WTC11 (cell line): ENCODE results near the gene MSI2. TPM values are rescaled to one million over a fixed set of nuclear protein-coding genes. Genes with fewer than 3 reads are reported as not detected.

ENCODE experiments used
- ATAC-seq: fragments of 200-7000 bp; cut with Tn5 transposase; 2 replicates; pipeline ENCODE4 v1.10.0; 2021; ENCODE audit warnings: mild to moderate bottlenecking, moderate library complexity
- CTCF ChIA-PET: fragments of 300-600 bp; sonication (Branson Sonifier 250); formaldehyde crosslinking; loops from one replicate; lab custom pipeline; 2021; ENCODE audit warnings: antibody characterized with exemption; lab: Charles Lee
- POLR2A ChIA-PET: fragments of 350-600 bp; sonication (Branson Sonifier 250); formaldehyde crosslinking; loops from one replicate; lab custom pipeline; 2021; ENCODE audit warnings: antibody characterized with exemption; lab: Charles Lee
- DNase-seq: peaks from one replicate; pipeline ENCODE4 v3.0.0; 2021; ENCODE audit warnings: low spot score
- H3K27ac Mint-ChIP-seq: 2 replicates; pipeline ENCODE4 v1.8.0; 2021; ENCODE audit warnings: mixed read lengths
- H3K27me3 Mint-ChIP-seq: 2 replicates; pipeline ENCODE4 v1.8.0; 2021; ENCODE audit warnings: low read depth, mild to moderate bottlenecking, moderate library complexity, mixed read lengths
- H3K36me3 Mint-ChIP-seq: 2 replicates; pipeline ENCODE4 v1.8.0; 2021; ENCODE audit warnings: mixed read lengths
- H3K4me1 Mint-ChIP-seq: 2 replicates; pipeline ENCODE4 v1.8.0; 2022; ENCODE audit warnings: mixed read lengths
- H3K4me3 Mint-ChIP-seq: 2 replicates; pipeline ENCODE4 v1.8.0; 2021; ENCODE audit warnings: mild to moderate bottlenecking, moderate library complexity, mixed read lengths
- H3K9me3 Mint-ChIP-seq: 2 replicates; pipeline ENCODE4 v1.8.0; 2021; ENCODE audit warnings: mixed read lengths
- ATF6 ChIP-seq: sonication (generic); formaldehyde crosslinking; IDR thresholded peaks from 2 replicates; pipeline ENCODE4 v1.8.1; 2023; ENCODE audit warnings: mild to moderate bottlenecking, missing genetic modification reagents
- CBFB ChIP-seq: sonication (generic); formaldehyde crosslinking; IDR thresholded peaks from 2 replicates; pipeline ENCODE4 v1.8.1; 2022; ENCODE audit warnings: mild to moderate bottlenecking, low read depth, missing genetic modification reagents
- CREB1 ChIP-seq: sonication (generic); formaldehyde crosslinking; IDR thresholded peaks from 2 replicates; pipeline ENCODE4 v1.8.0; 2023; ENCODE audit warnings: mild to moderate bottlenecking, missing genetic modification reagents
- FOXP1 ChIP-seq: sonication (generic); formaldehyde crosslinking; IDR thresholded peaks from 2 replicates; pipeline ENCODE4 v1.8.0; 2022; ENCODE audit warnings: missing genetic modification reagents, mild to moderate bottlenecking, moderate library complexity, borderline replicate concordance
- FOXP4 ChIP-seq: sonication (generic); formaldehyde crosslinking; IDR thresholded peaks from 2 replicates; pipeline ENCODE4 v1.8.0; 2022; ENCODE audit warnings: mild to moderate bottlenecking, missing genetic modification reagents
- GABPB1 ChIP-seq: sonication (generic); formaldehyde crosslinking; IDR thresholded peaks from 2 replicates; pipeline ENCODE4 v1.8.1; 2023; ENCODE audit warnings: mild to moderate bottlenecking, missing genetic modification reagents
- GRHL2 ChIP-seq: fragments of 250-450 bp; sonication (Bioruptor Pico); IDR thresholded peaks from 2 replicates; pipeline ENCODE4 v1.8.0; 2022; ENCODE audit warnings: mild to moderate bottlenecking, moderate library complexity; ENCODE audit not compliant: insufficient replicate concordance, severe bottlenecking
- HMGXB4 ChIP-seq: sonication (generic); formaldehyde crosslinking; IDR thresholded peaks from 2 replicates; pipeline ENCODE4 v1.8.1; 2023; ENCODE audit warnings: mild to moderate bottlenecking, moderate library complexity, missing genetic modification reagents
- JAZF1 ChIP-seq: fragments of 250-450 bp; sonication (Bioruptor Pico); IDR thresholded peaks from 2 replicates; pipeline ENCODE4 v1.9.0; 2021; ENCODE audit warnings: moderate library complexity, mild to moderate bottlenecking, inconsistent platforms
- NFATC4 ChIP-seq: fragments of 250-450 bp; sonication (Bioruptor Pico); IDR thresholded peaks from 2 replicates; pipeline ENCODE4 v1.9.0; 2021; ENCODE audit warnings: mild to moderate bottlenecking
- PRRX2 ChIP-seq: fragments of 250-450 bp; sonication (Bioruptor Pico); IDR thresholded peaks from 2 replicates; pipeline ENCODE4 v1.8.0; 2021; ENCODE audit warnings: mild to moderate bottlenecking
- SMAD3 ChIP-seq: sonication (generic); formaldehyde crosslinking; IDR thresholded peaks from 2 replicates; pipeline ENCODE4 v1.8.0; 2022; ENCODE audit warnings: missing genetic modification reagents, mild to moderate bottlenecking, borderline replicate concordance
- USF1 ChIP-seq: sonication (generic); formaldehyde crosslinking; IDR thresholded peaks from 2 replicates; pipeline ENCODE4 v1.8.0; 2022; ENCODE audit warnings: mild to moderate bottlenecking, missing genetic modification reagents
- ZNF138 ChIP-seq: sonication (generic); formaldehyde crosslinking; conservative IDR thresholded peaks from 2 replicates; pipeline ENCODE4 v1.8.1; 2022; ENCODE audit warnings: mild to moderate bottlenecking, moderate library complexity, missing genetic modification reagents
- ZNF232 ChIP-seq: sonication (generic); formaldehyde crosslinking; IDR thresholded peaks from 2 replicates; pipeline ENCODE4 v1.8.0; 2022; ENCODE audit warnings: mild to moderate bottlenecking, missing genetic modification reagents
- ZNF263 ChIP-seq: sonication (generic); formaldehyde crosslinking; IDR thresholded peaks from 2 replicates; pipeline ENCODE4 v1.8.1; 2022; ENCODE audit warnings: low read depth, mild to moderate bottlenecking, moderate library complexity, missing genetic modification reagents
- ZNF532 ChIP-seq: fragments of 250-450 bp; sonication (Bioruptor Pico); IDR thresholded peaks from 2 replicates; pipeline ENCODE4 v1.9.0; 2021; ENCODE audit warnings: mild to moderate bottlenecking, borderline replicate concordance
- total RNA-seq: library from RNA; stranded (reverse); gene quantifications from 3 replicates; pipeline ENCODE4 v1.2.3, GENCODE V29; 2021
- TF ChIP-seq, protein P1 (sequence below): sonication (generic); formaldehyde crosslinking; IDR thresholded peaks from 2 replicates; pipeline ENCODE4 v1.8.1; 2022; ENCODE audit warnings: low read depth, missing genetic modification reagents, borderline replicate concordance
- TF ChIP-seq, protein P2 (sequence below): fragments of 200-600 bp; IDR thresholded peaks from 2 replicates; pipeline ENCODE4 v1.8.0; 2022; ENCODE audit warnings: antibody characterized with exemption
- TF ChIP-seq, protein P3 (sequence below): fragments of 250-450 bp; sonication (Bioruptor Pico); IDR thresholded peaks from 2 replicates; pipeline ENCODE4 v1.8.0; 2021; ENCODE audit warnings: mild to moderate bottlenecking

Gene MSI2
- total RNA-seq, 1 experiment from 2014 or later = 82.1 TPM

- TF ChIP-seq ZNF532 (CRISPR knock-in tag) (no peak), FOXP4 (CRISPR knock-in tag) (no peak), GRHL2 (CRISPR knock-in tag) (no peak)
- TF ChIP-seq, protein P1, sequence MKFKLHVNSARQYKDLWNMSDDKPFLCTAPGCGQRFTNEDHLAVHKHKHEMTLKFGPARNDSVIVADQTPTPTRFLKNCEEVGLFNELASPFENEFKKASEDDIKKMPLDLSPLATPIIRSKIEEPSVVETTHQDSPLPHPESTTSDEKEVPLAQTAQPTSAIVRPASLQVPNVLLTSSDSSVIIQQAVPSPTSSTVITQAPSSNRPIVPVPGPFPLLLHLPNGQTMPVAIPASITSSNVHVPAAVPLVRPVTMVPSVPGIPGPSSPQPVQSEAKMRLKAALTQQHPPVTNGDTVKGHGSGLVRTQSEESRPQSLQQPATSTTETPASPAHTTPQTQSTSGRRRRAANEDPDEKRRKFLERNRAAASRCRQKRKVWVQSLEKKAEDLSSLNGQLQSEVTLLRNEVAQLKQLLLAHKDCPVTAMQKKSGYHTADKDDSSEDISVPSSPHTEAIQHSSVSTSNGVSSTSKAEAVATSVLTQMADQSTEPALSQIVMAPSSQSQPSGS (CRISPR knock-in tag) = no peak
Measured at GRCh38 chr17:57665696-57666095, 409.4 kb downstream of the MSI2 start (continued).

DNA sequence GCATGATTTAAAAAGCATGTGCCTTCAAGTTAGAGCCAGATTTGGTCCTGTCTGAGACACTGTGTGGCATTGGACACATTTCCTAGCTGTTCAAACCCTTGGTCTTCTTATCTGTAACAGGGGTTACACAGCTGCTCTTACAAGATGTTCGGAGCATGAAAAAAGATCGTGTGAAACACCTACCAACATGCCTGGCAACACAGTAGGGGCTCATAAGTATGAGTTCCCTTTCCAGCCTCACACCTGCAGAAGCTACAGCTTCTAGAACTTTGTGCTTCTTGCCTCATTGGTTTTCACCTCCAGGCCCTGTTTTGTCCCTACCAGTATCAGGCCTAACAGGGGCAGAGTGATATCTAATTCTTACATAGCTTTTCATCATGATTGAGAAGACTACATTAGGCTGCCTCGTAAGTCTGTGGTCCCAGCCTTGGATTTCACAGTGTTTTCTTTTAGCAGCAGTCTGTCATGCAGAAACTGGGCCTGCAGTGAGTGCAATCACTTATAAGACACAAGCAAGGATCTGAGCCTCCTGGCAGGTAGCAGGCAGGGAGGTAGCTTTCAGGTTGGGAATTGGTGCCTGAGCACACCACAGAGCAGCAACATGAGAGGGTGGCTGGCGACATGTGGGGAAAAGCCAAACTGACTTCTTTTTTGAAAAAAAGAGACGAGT lies 410.0 kb downstream of the MSI2 start:
- no peak overlapping the region; the same call in 1 of the 2 replicates for H3K27ac Mint-ChIP-seq
- CTCF ChIA-PET = interaction anchor here (1.1 to 1.6 kb wide), 5 partner anchors 58 to 423 kb away, joined by 3 to 8 read pairs (median 4); no protein-coding TSS in a partner anchor
- peaks cover 45% of the 10 kb centered on the region for H3K4me1 Mint-ChIP-seq
- no peaks in the 10 kb centered on the region for H3K27me3 Mint-ChIP-seq
- H3K9me3 Mint-ChIP-seq = no peaks in the 10 kb centered on the region
- no peaks in the 10 kb centered on the region for H3K36me3 Mint-ChIP-seq
- DNase-seq (no peak), ATAC-seq (no peak)
- POLR2A ChIA-PET = no interaction called here
- H3K4me3 Mint-ChIP-seq = no peak overlapping the region
- TF ChIP-seq PRRX2 (CRISPR knock-in tag) (no peak), CREB1 (CRISPR knock-in tag) (no peak), JAZF1 (CRISPR knock-in tag) (no peak), ZNF138 (CRISPR knock-in tag) (no peak), FOXP1 (CRISPR knock-in tag) (no peak), ZNF232 (CRISPR knock-in tag) (no peak), SMAD3 (CRISPR knock-in tag) (no peak), CBFB (CRISPR knock-in tag) (no peak), ATF6 (CRISPR knock-in tag) (no peak), HMGXB4 (CRISPR knock-in tag) (no peak), NFATC4 (CRISPR knock-in tag) (no peak), ZNF263 (no peak), USF1 (CRISPR knock-in tag) (no peak), GABPB1 (CRISPR knock-in tag) (no peak), GRHL2 (CRISPR knock-in tag) (no peak)
- TF ChIP-seq, protein P2, sequence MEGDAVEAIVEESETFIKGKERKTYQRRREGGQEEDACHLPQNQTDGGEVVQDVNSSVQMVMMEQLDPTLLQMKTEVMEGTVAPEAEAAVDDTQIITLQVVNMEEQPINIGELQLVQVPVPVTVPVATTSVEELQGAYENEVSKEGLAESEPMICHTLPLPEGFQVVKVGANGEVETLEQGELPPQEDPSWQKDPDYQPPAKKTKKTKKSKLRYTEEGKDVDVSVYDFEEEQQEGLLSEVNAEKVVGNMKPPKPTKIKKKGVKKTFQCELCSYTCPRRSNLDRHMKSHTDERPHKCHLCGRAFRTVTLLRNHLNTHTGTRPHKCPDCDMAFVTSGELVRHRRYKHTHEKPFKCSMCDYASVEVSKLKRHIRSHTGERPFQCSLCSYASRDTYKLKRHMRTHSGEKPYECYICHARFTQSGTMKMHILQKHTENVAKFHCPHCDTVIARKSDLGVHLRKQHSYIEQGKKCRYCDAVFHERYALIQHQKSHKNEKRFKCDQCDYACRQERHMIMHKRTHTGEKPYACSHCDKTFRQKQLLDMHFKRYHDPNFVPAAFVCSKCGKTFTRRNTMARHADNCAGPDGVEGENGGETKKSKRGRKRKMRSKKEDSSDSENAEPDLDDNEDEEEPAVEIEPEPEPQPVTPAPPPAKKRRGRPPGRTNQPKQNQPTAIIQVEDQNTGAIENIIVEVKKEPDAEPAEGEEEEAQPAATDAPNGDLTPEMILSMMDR = no peak
- TF ChIP-seq, protein P3, sequence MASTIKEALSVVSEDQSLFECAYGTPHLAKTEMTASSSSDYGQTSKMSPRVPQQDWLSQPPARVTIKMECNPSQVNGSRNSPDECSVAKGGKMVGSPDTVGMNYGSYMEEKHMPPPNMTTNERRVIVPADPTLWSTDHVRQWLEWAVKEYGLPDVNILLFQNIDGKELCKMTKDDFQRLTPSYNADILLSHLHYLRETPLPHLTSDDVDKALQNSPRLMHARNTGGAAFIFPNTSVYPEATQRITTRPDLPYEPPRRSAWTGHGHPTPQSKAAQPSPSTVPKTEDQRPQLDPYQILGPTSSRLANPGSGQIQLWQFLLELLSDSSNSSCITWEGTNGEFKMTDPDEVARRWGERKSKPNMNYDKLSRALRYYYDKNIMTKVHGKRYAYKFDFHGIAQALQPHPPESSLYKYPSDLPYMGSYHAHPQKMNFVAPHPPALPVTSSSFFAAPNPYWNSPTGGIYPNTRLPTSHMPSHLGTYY (CRISPR knock-in tag) = no peak
